ENCODE measurements around the gene HIF1AN. TPM values are rescaled to one million over a fixed set of nuclear protein-coding genes. Genes with fewer than 3 reads are reported as not detected.

HIF1AN gene
- total RNA-seq, 4 donors from 2014 or later = 11.9 to 21.0 (median 15.6) TPM

DNA sequence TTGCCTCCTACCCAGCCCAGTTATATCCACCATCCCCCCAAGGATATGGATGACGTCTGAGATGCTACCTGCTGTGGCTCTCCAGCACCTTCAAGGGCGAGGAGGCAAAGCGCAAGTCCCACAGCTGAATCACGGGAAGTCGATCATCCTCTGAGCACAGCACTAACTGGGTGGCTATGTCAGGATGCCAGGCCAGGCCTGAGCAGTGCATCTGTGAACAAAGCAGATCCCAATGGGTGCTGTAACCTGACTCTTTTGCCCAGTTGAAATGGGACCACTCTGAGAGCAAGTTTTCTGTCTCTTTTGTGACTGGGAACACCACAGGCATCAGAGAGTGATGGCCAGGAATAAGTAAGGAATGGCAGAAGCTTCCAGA, 28.4 kb upstream of the HIF1AN start:
- DNase-seq (ENCODE audit: low spot score in 2 of 2) = no peak
- no peak overlapping the region for H3K4me3 ChIP-seq (ENCODE audit: low read depth, poor library complexity, severe bottlenecking)
- intact Hi-C loops (cut with DNase I; ENCODE audit: low total_unique reads) = no loop called here
- TF ChIP-seq, protein P1, sequence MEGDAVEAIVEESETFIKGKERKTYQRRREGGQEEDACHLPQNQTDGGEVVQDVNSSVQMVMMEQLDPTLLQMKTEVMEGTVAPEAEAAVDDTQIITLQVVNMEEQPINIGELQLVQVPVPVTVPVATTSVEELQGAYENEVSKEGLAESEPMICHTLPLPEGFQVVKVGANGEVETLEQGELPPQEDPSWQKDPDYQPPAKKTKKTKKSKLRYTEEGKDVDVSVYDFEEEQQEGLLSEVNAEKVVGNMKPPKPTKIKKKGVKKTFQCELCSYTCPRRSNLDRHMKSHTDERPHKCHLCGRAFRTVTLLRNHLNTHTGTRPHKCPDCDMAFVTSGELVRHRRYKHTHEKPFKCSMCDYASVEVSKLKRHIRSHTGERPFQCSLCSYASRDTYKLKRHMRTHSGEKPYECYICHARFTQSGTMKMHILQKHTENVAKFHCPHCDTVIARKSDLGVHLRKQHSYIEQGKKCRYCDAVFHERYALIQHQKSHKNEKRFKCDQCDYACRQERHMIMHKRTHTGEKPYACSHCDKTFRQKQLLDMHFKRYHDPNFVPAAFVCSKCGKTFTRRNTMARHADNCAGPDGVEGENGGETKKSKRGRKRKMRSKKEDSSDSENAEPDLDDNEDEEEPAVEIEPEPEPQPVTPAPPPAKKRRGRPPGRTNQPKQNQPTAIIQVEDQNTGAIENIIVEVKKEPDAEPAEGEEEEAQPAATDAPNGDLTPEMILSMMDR (IDR thresholded peaks at IDR 0.05) = no peak
- no peak for TF ChIP-seq POLR2A (IDR thresholded peaks at IDR 0.05)
- WGBS, 2 donors = 85 to 100% methylated on average over 5 of the region's 5 CpGs

GRCh38 chr10:100508266-100508665, 27.5 kb upstream of the HIF1AN start:
- 65 to 70% methylated on average over 1 of the region's 1 CpG for WGBS, 2 donors
- no peak for DNase-seq (ENCODE audit: low spot score in 2 of 2)
- TF ChIP-seq POLR2A (IDR thresholded peaks at IDR 0.05) = no peak
- TF ChIP-seq, protein P1 (IDR thresholded peaks at IDR 0.05) = no peak
- intact Hi-C loops (cut with DNase I; ENCODE audit: low total_unique reads) = no loop called here
- H3K4me3 ChIP-seq (ENCODE audit: low read depth, poor library complexity, severe bottlenecking) = no peak overlapping the region

DNA sequence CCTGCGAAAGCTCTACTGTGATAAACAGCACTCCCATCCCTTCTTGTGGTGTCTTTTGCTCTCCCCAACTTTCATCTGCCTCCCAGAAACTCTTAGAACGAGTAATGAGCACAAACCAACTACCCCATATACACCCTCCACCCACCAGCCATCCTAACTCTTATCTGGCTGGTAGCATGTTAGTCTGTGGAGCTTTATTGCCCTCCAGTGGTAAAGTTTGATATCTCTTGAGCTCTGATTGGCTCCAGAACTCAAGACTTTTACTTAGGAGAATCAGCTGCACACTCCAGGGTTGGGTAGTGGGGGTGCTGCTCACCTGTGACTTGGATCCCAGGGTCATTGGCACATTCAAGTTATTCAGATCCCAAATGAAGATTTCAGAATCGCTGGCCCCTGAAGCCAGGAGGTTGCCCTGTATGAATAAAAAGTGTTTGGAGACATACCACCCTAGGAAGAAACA, 27.0 kb upstream of the HIF1AN start:
- intact Hi-C loops (cut with DNase I; ENCODE audit: low total_unique reads) = no loop called here
- peak in 1 of 2 donors; percentile 46 for DNase-seq (ENCODE audit: low spot score in 2 of 2)
- WGBS, 2 donors = 55 to 58% methylated on average over 3 of the region's 3 CpGs
- no peak overlapping the region for H3K4me3 ChIP-seq (ENCODE audit: low read depth, poor library complexity, severe bottlenecking)
- TF ChIP-seq, protein P1 (IDR thresholded peaks at IDR 0.05) = no peak
- TF ChIP-seq POLR2A (IDR thresholded peaks at IDR 0.05) = no peak

GRCh38 chr10:100509241-100509840, 26.4 kb upstream of the HIF1AN start:
- intact Hi-C loops (cut with DNase I; ENCODE audit: low total_unique reads) = no loop called here
- WGBS, 2 donors = 66 to 69% methylated on average over 8 of the region's 8 CpGs
- TF ChIP-seq, protein P1 (IDR thresholded peaks at IDR 0.05) = no peak
- no peak for TF ChIP-seq POLR2A (IDR thresholded peaks at IDR 0.05)

DNA sequence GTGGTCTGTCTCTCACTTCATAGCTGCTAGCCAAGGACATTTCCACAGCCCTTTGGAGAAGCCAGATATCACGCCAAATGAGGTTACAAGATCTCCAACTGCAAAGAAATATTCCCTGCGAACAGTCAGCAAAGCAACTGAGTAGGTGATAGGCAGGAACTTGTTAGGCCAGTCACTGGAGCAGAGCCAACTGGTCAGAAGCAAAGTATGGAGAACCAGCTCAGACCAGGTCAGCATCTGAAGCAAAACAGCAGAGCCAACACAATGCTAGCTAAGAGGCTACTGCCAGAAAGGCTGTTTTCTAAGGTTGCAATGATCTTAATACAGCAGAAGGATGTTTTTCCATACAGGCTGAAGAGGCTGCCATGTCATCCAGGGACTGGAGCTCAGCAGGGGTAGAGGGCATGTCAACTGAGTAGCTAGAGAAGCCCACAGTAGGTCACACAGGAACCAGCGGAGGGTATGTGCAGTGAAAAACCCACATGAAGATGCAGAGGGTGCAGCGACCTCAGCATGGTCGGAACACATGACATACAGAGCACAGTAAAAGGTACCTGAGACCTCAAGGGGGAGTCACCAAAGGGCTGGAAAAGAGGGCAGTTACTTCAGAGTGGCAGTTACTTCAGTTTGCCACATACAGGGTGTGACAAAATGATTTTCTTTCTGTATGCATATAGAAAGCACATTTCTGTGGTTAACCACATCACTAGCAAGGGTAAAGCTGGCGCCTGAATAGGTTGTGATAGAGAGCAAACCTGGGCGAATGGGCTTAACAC, 25.0 kb upstream of the HIF1AN start:
- intact Hi-C loops (cut with DNase I; ENCODE audit: low total_unique reads) = loop anchor here (10.0 kb wide), 1 partner anchor 66 kb away; no protein-coding TSS in a partner anchor
- TF ChIP-seq POLR2A (IDR thresholded peaks at IDR 0.05) = no peak
- TF ChIP-seq, protein P1 (IDR thresholded peaks at IDR 0.05) = no peak
- no peak for DNase-seq (ENCODE audit: low spot score in 2 of 2)
- no peak overlapping the region for H3K4me3 ChIP-seq (ENCODE audit: low read depth, poor library complexity, severe bottlenecking)
- 84 to 85% methylated on average over 7 of the region's 7 CpGs for WGBS, 2 donors

More at GRCh38 chr10:100509241-100509840, 26.4 kb upstream of the HIF1AN start:
- no peak for DNase-seq (ENCODE audit: low spot score in 2 of 2)
- H3K4me3 ChIP-seq (ENCODE audit: low read depth, poor library complexity, severe bottlenecking) = no peak overlapping the region
